Hepatocyte (in vitro differentiated cells): Measurements from ENCODE around the gene NDUFB10.
"Not testable (repeated sequence)": the region's sequence is repeated elsewhere in the genome, so short reads cannot be mapped to it uniquely, and the experiment has no call there.

Source experiments
- EZH2 ChIP-seq: fragments of 200-600 bp; sonication (generic); IDR thresholded peaks from 2 replicates; pipeline ENCODE4 v1.6.1; 2016; ENCODE audit warnings: antibody characterized with exemption, mild to moderate bottlenecking, borderline replicate concordance
- TF ChIP-seq, protein P1 (sequence below): fragments of 200-600 bp; sonication (generic); IDR thresholded peaks from 2 replicates; pipeline ENCODE4 v1.5.1; 2016; ENCODE audit warnings: antibody characterized with exemption, mild to moderate bottlenecking; ENCODE audit not compliant: poor library complexity

DNA sequence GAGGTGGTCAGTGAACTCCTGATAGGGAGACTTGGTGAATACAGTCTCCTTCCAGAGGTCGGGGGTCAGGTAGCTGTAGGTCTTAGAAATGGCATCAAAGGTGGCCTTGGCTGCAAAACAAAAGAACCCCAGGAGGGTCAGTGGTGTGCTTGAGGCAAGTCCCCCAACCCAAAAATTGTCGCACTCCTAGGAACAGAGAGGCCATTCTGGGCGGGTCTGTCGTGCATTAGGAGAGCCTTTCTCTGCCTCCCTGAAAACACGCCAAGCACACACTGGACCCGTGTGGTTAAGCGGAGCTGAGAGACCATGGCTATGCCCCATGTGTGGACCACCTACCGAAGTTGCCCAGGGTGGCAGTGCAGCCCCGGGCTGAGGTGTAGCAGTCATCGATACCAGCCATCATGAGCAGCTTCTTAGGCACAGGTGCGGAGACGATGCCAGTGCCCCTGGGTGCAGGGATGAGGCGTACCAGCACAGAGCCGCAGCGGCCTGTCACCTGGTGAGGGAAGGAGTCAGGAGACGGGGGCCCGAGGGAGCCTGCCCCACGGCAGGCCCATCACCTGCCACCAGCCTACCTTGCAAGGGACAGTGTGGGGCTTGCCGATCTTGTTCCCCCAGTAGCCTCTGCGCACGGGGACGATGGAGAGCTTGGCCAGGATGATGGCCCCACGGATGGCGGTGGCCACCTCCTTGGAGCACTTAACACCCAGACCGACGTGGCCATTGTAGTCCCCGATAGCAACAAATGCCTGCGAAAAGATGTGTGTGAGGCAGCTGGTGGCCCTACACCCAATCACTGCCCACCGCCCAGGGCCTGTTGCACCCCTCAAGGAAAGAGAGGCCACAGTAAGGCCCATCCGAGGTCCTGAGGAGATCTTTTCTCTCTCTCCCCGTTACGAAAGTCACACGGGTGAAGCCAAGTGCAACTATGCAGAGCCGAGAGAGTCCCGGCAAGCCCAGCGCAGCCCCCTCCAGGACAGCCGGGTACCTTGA, 3.1 kb downstream of the NDUFB10 start:
- TF ChIP-seq, protein P1, sequence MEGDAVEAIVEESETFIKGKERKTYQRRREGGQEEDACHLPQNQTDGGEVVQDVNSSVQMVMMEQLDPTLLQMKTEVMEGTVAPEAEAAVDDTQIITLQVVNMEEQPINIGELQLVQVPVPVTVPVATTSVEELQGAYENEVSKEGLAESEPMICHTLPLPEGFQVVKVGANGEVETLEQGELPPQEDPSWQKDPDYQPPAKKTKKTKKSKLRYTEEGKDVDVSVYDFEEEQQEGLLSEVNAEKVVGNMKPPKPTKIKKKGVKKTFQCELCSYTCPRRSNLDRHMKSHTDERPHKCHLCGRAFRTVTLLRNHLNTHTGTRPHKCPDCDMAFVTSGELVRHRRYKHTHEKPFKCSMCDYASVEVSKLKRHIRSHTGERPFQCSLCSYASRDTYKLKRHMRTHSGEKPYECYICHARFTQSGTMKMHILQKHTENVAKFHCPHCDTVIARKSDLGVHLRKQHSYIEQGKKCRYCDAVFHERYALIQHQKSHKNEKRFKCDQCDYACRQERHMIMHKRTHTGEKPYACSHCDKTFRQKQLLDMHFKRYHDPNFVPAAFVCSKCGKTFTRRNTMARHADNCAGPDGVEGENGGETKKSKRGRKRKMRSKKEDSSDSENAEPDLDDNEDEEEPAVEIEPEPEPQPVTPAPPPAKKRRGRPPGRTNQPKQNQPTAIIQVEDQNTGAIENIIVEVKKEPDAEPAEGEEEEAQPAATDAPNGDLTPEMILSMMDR, result not testable (repeated sequence)
- not testable (repeated sequence) for TF ChIP-seq EZH2
